Neural cell (in vitro differentiated cells): ENCODE results near the gene TBRG1. TPM values are rescaled to one million over a fixed set of nuclear protein-coding genes. Genes with fewer than 3 reads are reported as not detected.

ENCODE experiments used
- H2AFZ ChIP-seq: fragments of 200-600, 300-800 bp; sonication (generic), shearing (Covaris generic); 2 replicates; pipeline ENCODE4 v1.6.0; 2014; ENCODE audit warnings: low read depth, mild to moderate bottlenecking, antibody characterized with exemption, low read length, moderate library complexity
- H3F3A ChIP-seq: fragments of 200-600 bp; shearing (Covaris generic); 2 replicates; pipeline ENCODE4 v1.6.1; 2016; ENCODE audit warnings: mild to moderate bottlenecking, moderate library complexity, mixed read lengths, antibody characterized with exemption, low read length; ENCODE audit not compliant: insufficient read depth, poor library complexity, severe bottlenecking
- H3K27ac ChIP-seq: fragments of 200-600, 300-800 bp; sonication (generic), shearing (Covaris generic); 2 replicates; pipeline ENCODE4 v1.5.1; 2014; ENCODE audit warnings: mild to moderate bottlenecking, low read length, moderate library complexity
- H3K27me3 ChIP-seq: fragments of 300-800, 200-600 bp; sonication (generic), shearing (Covaris generic); 2 replicates; pipeline ENCODE4 v1.6.0; 2014; ENCODE audit warnings: mild to moderate bottlenecking, low read depth, low read length, moderate library complexity; ENCODE audit not compliant: insufficient read depth
- H3K36me3 ChIP-seq: fragments of 300-800, 200-600 bp; sonication (generic), shearing (Covaris generic); 2 replicates; pipeline ENCODE4 v1.5.1; 2014; ENCODE audit warnings: mild to moderate bottlenecking, antibody characterized with exemption, low read length, moderate library complexity; ENCODE audit not compliant: insufficient read depth
- H3K4me2 ChIP-seq: fragments of 300-800, 200-600 bp; sonication (generic), shearing (Covaris generic); 2 replicates; pipeline ENCODE4 v1.6.0; 2014; ENCODE audit warnings: mild to moderate bottlenecking, low read length
- H3K4me3 ChIP-seq: fragments of 300-800, 200-600 bp; sonication (generic), shearing (Covaris generic); 2 replicates; pipeline ENCODE4 v1.5.1; 2014; ENCODE audit warnings: mild to moderate bottlenecking, low read length, moderate library complexity
- H3K79me2 ChIP-seq: fragments of 200-600 bp; shearing (Covaris generic); replicated peaks from 2 replicates; pipeline ENCODE4 v1.6.0; 2014; ENCODE audit warnings: mild to moderate bottlenecking, low read length, moderate library complexity; ENCODE audit not compliant: insufficient read depth
- H3K9ac ChIP-seq: fragments of 300-800, 200-600 bp; sonication (generic), shearing (Covaris generic); 2 replicates; pipeline ENCODE4 v1.6.1; 2016; ENCODE audit warnings: mild to moderate bottlenecking, low read length, mixed read lengths
- H3K9me2 ChIP-seq: fragments of 200-600 bp; shearing (Covaris generic); 2 replicates; pipeline ENCODE4 v1.6.1; 2016; ENCODE audit warnings: mild to moderate bottlenecking, low read length, mixed read lengths; ENCODE audit not compliant: insufficient read depth
- H3K9me3 ChIP-seq: fragments of 200-600, 300-800 bp; sonication (generic), shearing (Covaris generic); 2 replicates; pipeline ENCODE4 v1.6.1; 2016; ENCODE audit warnings: mild to moderate bottlenecking, mixed run types, low read length, moderate library complexity, mixed read lengths
- H4K20me1 ChIP-seq: fragments of 200-600 bp; shearing (Covaris generic); 2 replicates; pipeline ENCODE4 v1.6.1; 2016; ENCODE audit warnings: mild to moderate bottlenecking, mixed run types; ENCODE audit not compliant: insufficient read depth
- EP300 ChIP-seq: fragments of 450-650 bp; conservative IDR thresholded peaks from 2 replicates; pipeline ENCODE4 v1.6.1; 2014; ENCODE audit warnings: antibody characterized with exemption, mild to moderate bottlenecking, moderate library complexity; ENCODE audit not compliant: poor library complexity, severe bottlenecking
- EZH2 ChIP-seq: fragments of 200-600, 300-800 bp; shearing (Covaris generic), sonication (generic); IDR thresholded peaks from 2 replicates; pipeline ENCODE4 v1.6.1; 2014; ENCODE audit warnings: antibody characterized with exemption, low read length, borderline replicate concordance, mild to moderate bottlenecking; ENCODE audit not compliant: insufficient read depth, poor library complexity, severe bottlenecking
- MXI1 ChIP-seq: fragments of 450-650 bp; conservative IDR thresholded peaks from 2 replicates; pipeline ENCODE4 v1.6.1; 2014; ENCODE audit warnings: antibody characterized with exemption, mild to moderate bottlenecking; ENCODE audit not compliant: poor library complexity, severe bottlenecking
- POLR2AphosphoS5 ChIP-seq: IDR thresholded peaks from 2 replicates; pipeline ENCODE4 v1.6.1; 2012
- RAD21 ChIP-seq: fragments of 450-650 bp; conservative IDR thresholded peaks from 2 replicates; pipeline ENCODE4 v1.6.1; 2014; ENCODE audit warnings: antibody characterized with exemption, mild to moderate bottlenecking, moderate library complexity
- SMC3 ChIP-seq: fragments of 450-650 bp; conservative IDR thresholded peaks from 2 replicates; pipeline ENCODE4 v1.6.1; 2014; ENCODE audit warnings: antibody characterized with exemption, mild to moderate bottlenecking, moderate library complexity; ENCODE audit not compliant: poor library complexity
- TAF1 ChIP-seq: IDR thresholded peaks from 2 replicates; pipeline ENCODE4 v1.6.1; 2012; ENCODE audit warnings: low read depth
- polyA plus RNA-seq: library from polyadenylated mRNA; depleted of rRNA; stranded (reverse); fragments of >200 nt; gene quantifications from 2 replicates; pipeline ENCODE4 v1.2.3, GENCODE V29; 2014
- TF ChIP-seq, protein P1 (sequence below): fragments of 450-650 bp; IDR thresholded peaks from 2 replicates; pipeline ENCODE4 v1.5.1; 2014; ENCODE audit warnings: antibody characterized with exemption, mild to moderate bottlenecking, moderate library complexity; ENCODE audit not compliant: poor library complexity, severe bottlenecking
- TF ChIP-seq, protein P2 (sequence below): IDR thresholded peaks from 2 replicates; pipeline ENCODE4 v1.6.1; 2012; ENCODE audit warnings: borderline replicate concordance

TBRG1 gene
- polyA plus RNA-seq, 1 donor from 2014 or later = 83.2 TPM

DNA sequence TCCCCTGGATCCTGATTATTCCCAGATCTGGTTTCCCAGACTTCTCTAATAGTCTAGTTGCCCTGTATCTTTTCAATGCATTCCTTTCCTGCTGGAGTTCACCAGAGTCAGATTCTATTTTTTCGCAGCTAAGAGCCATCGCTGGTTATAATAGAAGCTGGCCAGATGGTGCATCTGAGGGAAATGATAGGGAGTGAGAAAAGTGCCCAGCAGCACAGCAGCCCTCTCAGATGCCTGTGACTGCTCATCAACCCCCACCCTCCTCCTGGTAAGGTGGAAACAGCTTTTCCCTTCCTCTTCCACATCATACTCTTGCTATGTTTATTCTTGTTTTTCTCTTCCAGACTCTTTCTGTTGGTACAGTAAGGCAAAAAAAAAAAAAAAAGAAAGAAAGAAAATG, 40.1 kb upstream of the TBRG1 start:
- Histone ChIP-seq H3K9ac (no peak overlapping the region), H3K4me2 (no peak overlapping the region), H3K79me2 (no peaks in the 10 kb centered on the region), H3K36me3 (no peaks in the 10 kb centered on the region), H3K27ac (no peak overlapping the region), H3K4me3 (no peak overlapping the region), H2AFZ (no peak overlapping the region), H3F3A (no peaks in the 10 kb centered on the region), H3K9me3 (no peaks in the 10 kb centered on the region), H3K27me3 (no peaks in the 10 kb centered on the region), H3K9me2 (no peaks in the 10 kb centered on the region), H4K20me1 (no peaks in the 10 kb centered on the region)
- no peak for TF ChIP-seq RAD21
- no peak for TF ChIP-seq POLR2AphosphoS5
- no peak for TF ChIP-seq TAF1
- TF ChIP-seq, protein P1, sequence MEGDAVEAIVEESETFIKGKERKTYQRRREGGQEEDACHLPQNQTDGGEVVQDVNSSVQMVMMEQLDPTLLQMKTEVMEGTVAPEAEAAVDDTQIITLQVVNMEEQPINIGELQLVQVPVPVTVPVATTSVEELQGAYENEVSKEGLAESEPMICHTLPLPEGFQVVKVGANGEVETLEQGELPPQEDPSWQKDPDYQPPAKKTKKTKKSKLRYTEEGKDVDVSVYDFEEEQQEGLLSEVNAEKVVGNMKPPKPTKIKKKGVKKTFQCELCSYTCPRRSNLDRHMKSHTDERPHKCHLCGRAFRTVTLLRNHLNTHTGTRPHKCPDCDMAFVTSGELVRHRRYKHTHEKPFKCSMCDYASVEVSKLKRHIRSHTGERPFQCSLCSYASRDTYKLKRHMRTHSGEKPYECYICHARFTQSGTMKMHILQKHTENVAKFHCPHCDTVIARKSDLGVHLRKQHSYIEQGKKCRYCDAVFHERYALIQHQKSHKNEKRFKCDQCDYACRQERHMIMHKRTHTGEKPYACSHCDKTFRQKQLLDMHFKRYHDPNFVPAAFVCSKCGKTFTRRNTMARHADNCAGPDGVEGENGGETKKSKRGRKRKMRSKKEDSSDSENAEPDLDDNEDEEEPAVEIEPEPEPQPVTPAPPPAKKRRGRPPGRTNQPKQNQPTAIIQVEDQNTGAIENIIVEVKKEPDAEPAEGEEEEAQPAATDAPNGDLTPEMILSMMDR = no peak
- no peak for TF ChIP-seq EZH2
- no peak for TF ChIP-seq SMC3
- TF ChIP-seq EP300 = no peak
- TF ChIP-seq MXI1 = no peak
- TF ChIP-seq, protein P2, sequence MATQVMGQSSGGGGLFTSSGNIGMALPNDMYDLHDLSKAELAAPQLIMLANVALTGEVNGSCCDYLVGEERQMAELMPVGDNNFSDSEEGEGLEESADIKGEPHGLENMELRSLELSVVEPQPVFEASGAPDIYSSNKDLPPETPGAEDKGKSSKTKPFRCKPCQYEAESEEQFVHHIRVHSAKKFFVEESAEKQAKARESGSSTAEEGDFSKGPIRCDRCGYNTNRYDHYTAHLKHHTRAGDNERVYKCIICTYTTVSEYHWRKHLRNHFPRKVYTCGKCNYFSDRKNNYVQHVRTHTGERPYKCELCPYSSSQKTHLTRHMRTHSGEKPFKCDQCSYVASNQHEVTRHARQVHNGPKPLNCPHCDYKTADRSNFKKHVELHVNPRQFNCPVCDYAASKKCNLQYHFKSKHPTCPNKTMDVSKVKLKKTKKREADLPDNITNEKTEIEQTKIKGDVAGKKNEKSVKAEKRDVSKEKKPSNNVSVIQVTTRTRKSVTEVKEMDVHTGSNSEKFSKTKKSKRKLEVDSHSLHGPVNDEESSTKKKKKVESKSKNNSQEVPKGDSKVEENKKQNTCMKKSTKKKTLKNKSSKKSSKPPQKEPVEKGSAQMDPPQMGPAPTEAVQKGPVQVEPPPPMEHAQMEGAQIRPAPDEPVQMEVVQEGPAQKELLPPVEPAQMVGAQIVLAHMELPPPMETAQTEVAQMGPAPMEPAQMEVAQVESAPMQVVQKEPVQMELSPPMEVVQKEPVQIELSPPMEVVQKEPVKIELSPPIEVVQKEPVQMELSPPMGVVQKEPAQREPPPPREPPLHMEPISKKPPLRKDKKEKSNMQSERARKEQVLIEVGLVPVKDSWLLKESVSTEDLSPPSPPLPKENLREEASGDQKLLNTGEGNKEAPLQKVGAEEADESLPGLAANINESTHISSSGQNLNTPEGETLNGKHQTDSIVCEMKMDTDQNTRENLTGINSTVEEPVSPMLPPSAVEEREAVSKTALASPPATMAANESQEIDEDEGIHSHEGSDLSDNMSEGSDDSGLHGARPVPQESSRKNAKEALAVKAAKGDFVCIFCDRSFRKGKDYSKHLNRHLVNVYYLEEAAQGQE = no peak

DNA sequence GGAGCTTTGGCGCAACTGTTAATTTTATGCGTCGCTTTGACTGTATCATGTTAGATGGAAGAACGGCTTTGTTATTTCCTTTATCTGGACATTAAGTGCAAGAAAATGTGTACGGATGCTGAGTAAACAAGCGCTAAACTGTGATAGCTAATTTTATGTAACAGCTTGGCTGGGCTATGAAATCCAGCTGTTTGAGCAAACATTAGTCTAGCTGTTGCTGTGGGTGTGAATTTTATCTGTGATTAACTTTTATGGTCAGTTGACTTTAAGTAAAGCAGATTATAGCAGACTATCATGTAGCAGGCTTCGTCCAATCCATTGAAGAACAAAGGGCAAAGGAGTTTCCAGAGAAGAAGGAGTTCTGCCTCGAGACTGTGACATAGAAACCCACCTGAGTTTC, 38.9 kb upstream of the TBRG1 start:
- Histone ChIP-seq H3F3A (no peaks in the 10 kb centered on the region), H3K4me2 (no peak overlapping the region), H3K9ac (no peak overlapping the region), H4K20me1 (no peaks in the 10 kb centered on the region), H3K79me2 (no peaks in the 10 kb centered on the region), H3K9me3 (no peaks in the 10 kb centered on the region), H3K27ac (no peak overlapping the region), H3K27me3 (no peaks in the 10 kb centered on the region), H3K9me2 (no peaks in the 10 kb centered on the region), H3K36me3 (no peaks in the 10 kb centered on the region), H3K4me3 (no peak overlapping the region), H2AFZ (no peak overlapping the region)
- no peak for TF ChIP-seq SMC3
- TF ChIP-seq, protein P2 = no peak
